NCI-H1436 (cell line): Measurements from ENCODE around the gene CD300C.
"Not testable (repeated sequence)": the region's sequence is repeated elsewhere in the genome, so short reads cannot be mapped to it uniquely, and the experiment has no call there.

ENCODE experiments used
- DNase-seq: peaks from one replicate; lab custom pipeline; 2025; lab: John Stamatoyannopoulos, UW

The CD300C gene

DNA sequence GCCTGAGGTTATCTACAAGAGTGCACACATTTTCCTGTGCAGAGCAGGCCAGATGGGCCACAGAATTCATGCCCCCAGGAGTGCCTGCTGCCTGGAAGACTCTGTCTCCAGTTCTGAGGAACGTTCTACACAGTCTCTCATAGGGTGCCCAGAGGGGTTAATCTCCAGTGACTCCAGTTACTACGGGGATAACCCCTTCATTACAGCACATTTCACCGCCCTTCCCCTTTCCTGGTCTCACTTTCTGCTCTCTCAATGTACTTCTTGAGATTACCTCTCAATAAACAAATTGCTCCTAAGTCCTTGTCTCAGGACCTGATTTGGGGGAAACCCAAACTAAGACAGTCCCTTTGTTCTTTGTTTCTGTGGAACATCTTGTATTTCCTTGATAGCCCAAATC is 15.7 kb upstream of the CD300C start:
- no peak for DNase-seq

DNA sequence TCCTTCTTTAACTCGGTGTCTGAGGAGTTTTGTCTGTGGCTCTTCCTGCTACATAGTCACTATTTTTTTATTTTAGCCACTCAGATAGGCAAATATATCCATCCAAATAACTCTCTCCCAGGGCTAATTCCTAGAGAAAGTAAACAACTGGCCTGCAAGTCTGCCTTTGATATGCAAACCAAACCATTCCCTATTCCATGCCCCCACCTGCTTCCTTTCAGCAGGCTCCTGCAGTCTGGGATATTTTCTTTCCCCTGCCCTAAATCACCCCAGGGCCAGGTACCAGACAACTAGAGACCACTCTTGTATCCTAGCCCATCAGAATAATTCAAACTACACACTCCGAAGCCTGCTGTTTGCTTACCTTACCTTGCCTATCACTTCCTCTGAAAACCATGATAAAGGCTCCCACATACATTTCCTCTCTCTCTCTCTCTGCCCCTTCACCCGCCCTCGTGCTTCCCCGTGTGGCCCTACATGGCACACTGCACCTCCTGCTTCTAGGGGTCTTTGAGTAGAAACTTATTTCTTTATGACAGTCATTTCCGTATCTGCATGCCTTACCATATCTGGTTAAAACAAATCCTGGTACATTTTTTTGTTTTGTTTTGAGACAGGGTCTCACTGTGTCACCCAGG is 13.1 kb upstream of the CD300C start:
- DNase-seq: no peak

DNA sequence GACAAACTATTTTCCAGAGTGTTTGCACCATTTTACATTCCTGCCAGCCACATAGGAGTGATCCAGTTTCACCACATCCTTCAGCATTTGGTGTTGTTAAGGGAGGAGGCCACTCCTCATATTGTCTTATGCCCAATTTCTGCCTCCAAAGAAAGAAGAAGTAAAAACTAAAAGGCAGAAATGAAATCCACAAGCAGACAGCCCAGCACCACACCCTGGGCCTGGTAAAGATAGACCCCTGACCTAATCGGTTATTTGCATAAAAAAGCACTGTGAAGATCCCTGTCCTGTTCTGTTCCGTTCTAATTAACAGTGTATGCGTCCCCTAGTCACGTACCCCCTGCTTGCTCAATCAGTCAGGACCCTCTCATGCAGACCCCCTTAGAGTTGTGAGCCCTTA is 12.5 kb upstream of the CD300C start:
- not testable (repeated sequence) for DNase-seq

DNA sequence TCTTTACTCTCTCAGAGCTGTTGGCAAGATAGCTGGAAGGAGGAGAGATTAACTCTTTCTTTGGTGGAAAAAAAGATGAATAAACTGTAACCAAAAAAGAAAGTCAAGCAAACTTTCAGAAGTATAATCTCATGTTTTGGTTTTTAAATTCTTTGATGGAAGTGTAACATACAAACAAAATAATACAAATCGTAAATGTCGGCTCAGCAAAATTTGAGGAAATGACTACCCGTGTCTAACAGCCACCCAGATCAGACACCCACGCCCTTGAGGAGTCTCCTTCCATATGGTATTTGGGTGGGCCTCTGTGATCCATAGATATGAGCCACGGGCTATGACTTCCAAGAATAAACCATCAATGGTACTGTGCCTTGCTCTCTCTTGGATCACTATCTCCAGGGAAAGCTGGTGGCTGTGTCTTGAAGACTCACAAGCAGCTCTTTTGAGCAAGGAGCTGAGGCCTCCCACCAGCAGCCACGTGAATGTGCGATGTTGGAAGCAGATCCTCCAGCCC is 9.6 kb upstream of the CD300C start:
- DNase-seq: no peak

DNA sequence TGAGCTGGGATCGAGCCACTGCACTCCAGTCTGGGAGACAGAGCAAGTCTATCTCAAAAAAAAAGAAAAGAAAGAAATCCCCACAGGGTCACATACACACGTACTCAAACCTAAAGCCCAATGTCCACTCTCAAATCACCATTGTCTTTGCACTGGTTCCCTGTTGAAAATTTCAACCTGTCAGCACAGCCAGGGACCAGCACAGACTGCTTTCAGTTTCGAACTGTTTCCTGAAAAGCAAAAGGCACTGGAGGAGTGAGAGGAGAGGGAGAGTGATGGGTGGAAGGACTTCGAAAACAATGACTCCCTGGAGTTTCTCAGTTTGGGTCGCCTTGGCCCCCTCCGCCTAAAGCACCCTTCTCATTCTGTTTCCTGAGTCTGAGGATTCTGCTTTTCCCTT is 9.0 kb upstream of the CD300C start:
- DNase-seq: no peak

DNA sequence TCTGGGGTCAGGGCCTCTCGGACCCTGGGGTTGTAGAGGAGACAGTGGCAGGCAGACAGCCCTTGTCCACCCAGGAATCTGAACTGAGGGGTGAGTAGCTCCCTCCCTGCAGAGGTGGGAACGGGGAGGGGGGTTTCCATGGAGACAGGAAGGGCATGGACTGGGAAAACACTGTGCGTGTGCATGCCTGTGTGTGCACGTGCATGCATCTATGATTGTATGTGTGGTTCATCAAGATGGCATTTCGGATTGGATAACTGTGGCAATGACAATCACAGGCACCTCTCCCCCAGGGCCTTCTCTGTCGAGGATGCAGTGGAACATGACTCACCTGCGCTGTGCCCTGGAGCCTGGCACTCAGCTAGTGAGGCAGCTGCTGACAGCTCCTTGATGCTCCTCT is 6.1 kb upstream of the CD300C start:
- no peak for DNase-seq

DNA sequence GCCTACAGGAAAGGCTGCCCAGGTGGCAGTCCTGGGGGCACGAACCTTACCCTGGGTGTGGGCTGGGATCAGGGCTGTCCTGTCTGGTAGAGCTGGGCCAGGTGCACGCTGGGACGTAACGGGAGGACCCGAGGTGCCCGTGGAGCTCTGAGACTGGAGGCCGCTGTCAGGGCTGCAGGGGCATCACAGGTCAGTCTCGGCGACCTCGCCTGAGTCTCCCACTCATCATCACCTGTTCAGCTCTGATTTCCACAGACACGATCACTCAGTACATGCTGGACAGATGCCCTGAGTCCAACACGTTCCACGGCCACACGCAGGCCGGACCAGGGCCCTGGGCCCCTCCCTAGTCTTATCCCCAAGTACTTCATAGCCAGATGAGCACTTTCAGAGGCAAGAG is 4.7 kb upstream of the CD300C start:
- no peak for DNase-seq

DNA sequence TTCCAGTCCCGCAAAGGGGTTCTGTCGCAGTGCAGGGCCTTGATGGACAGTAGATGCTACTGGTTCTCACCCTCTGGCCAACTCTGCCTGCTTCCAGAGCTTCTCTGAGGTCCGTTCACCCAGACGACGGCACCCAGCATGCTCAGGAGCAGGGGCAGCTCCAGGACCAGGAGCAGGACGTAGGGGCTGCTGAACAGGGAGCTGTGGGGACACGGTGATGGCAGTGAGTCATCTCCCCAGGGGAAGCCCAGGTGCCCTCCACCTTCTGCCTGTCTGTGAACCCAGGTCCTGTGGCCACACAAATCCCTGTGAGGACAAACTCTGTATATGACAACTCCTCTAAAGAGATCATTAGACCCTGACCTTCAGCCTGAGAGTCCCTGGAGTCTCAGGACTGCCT is 3.4 kb upstream of the CD300C start:
- no peak for DNase-seq

DNA sequence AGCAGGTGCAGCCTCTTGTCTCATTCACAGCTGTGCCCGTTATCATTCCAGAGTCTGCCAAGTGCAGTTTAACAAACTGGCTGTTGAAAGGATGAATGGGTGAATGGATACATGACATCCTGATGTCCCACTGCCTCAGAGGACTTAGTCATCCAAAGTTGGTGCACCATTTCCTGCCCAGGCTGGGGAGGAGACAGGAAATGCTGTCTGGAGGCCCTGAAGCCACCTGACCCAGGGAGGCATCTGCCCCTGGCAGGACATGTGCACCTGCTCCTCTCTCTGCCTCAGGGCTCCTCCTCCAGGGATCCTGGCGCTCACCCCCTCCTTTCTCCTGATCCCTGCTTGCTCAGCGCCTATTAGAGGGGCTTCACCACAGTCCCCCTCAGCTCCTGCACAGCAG is 1.8 kb upstream of the CD300C start:
- DNase-seq: no peak

DNA sequence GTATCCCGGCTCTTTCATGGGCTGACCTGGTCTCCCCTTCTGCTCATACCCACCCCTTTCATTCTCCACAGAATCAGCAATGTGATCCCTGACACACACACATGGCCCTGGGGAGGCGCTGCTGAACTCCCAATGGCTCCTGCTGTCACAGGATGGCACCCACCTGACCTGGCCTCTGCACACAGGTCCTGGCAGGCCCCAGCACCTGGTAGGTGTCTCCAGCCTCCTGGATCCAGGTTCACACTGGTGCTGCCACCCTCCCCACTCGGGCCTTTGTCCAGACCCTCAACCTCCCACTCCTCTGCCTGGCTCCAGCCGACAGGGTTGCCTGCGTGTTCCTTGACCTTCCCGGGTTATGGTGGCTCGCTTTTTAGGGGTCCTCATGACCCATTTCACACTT is 1.3 kb upstream of the CD300C start:
- no peak for DNase-seq

DNA sequence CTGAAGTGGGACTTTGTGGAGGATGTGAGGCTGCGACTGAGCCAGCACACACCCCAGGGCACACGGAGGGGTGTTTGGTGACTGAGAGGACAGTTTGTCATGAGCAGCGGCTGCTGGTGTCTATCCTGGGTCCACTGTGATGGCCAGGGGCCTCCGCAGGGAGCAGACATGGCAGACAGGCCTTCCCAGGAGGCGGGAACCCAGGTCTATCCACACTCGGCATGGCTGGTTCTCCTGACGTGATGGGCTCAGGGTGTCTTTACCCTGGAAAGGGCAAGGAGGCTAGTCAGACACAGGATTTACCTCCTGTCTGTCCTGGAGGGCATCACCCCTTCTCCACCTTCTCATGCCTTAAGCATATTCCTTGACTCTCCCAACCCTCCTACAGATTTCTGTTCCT is 671 bp upstream of the CD300C start:
- DNase-seq: no peak

DNA sequence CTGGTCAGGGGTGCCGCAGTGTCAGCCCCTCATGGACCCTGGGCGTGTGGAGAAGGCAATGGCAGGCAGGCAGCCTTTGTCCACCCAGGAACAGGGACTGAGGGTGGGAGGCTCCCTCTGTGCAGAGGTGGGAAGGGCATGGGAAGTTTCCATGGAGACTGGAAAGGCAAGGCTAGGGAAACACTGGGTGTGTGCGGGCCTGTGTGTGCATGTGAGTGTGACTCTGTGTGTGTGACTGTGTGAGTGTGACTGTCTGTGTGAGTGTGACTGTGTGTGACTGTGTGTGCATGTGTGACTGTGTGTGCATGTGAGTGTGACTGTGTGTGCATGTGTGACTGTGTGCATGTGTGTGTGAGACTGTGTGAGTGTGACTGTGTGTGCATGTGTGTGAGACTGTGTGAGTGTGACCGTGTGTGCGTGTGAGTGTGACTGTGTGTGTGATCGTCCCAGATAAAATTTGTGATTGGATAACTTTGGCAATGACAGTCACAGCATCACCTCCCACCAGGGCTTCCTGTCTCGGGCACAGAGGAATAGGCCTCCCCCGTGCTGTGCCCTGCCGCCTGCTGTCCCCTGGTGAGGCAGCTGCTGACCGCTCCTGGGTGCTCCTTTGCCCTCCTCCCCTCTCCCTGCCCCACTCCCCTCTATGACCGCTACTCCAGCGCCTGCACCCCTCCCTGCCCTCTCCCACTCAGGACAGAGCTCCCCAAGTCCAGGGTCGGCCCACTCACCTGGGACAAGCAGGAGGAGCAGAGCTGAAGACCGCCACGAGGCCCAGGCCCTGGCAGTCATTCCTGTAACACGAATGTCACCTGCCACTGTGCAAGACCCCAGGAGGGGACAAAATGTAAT is 698 bp downstream of the CD300C start:
- DNase-seq: no peak

DNA sequence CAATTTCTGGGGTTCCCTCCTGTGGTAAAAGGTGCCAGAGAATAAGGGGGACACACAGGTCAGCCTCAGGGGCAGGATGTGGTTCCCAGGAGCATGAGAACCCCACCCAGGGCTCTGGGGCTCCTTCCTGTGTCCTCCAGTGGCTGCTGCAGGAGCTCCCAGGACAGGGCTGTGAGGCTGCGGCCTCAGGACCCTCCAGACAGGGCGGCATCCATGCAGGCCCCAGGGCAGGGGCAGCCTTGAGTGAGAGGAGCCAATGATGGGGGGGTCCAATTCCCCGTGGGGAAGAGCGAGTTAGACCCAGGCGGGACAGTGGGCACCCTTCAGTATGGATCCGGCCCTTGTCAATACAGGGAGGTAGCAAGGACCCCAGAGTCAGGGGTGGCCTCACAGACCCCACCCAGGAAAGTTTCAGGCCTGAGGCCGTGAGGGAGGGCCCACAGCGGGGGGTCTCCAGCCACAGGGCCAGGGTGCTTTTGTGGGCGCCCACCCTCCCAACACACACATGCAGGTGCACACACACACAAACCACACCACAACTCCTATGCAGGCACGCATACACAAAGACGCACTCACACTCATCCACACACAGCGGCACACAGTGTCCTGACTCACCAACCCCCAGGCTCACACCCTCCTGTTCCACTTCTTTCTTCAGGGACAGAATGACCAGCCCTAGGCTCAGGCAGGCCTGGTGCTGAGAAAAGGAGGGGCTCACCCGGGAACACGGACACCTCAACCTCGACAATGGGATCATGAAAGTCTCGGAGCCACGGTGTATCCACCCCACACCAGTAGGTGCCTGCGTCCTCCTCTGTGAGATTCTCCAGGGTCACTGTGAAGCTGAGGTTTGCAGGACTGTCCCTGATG is 1.8 kb downstream of the CD300C start:
- no peak for DNase-seq

DNA sequence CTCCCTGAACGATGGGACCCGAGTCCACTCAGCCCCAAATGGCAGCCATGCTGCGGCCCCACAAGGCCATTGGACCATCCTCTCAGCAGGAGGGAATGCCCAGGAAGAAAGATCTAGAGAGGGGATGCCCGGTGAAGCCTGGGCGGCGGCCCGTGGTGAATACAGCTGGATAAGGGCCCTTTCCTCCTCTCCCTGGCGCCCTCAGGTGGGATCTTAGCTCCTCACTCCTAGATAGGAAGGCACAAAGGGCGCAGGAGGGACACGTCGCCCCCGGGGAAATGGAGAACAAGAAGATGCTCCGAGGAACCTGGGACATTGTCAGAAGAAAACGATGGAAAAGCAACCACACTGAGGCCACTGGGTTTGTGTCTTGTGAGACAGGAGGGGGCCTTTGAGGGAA is 2.5 kb downstream of the CD300C start:
- no peak for DNase-seq

DNA sequence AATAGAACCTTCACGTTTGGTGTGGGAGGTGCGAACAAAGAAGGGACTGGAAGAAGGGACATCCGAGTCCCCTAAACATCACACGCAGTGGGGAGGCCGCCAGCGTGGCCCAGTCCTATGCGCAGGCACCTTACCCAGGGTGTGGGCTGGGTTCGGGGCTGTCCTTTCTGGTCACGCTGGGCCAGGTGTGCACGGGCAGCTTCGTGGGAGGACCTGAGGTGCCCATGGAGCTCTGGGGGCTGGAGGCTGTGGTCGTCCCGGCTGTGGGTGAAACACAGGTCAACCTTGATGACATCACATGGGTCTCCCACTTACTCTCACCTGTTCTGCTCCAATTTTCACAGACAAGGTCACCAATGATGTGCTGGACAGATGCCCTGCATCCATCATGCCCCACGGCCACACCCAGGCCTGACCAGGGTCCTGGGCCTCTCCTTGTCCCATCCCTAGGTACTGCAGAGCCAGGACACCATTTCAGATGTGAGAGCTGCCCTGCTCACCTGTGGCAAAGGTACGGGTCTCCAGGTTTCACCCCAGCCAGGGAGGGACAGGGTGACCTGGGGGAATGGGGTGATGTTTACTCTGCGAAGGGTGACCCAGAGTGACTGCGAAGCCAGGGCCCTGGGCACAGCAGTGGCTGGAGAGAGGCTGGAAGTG is 3.1 kb downstream of the CD300C start:
- no peak for DNase-seq

DNA sequence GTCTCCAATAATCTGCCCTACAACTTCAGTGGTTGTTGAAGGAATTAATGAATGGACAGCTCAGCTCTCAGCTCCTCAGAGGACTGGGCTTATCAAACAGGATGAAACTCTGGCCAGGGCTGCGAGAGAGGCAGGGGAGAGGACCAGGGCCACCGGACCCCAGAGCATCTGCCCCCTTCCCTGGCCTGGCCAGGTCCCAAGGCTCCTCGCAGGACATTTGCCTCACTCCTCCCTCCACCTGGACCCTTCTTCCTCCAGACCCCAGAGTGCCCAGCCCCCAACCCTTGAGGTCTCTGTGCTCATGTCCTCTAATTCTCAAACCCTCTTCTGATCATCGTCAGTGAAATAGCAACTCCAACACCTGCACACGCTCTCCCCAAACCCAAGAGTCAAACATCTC is 3.7 kb downstream of the CD300C start:
- no peak for DNase-seq

DNA sequence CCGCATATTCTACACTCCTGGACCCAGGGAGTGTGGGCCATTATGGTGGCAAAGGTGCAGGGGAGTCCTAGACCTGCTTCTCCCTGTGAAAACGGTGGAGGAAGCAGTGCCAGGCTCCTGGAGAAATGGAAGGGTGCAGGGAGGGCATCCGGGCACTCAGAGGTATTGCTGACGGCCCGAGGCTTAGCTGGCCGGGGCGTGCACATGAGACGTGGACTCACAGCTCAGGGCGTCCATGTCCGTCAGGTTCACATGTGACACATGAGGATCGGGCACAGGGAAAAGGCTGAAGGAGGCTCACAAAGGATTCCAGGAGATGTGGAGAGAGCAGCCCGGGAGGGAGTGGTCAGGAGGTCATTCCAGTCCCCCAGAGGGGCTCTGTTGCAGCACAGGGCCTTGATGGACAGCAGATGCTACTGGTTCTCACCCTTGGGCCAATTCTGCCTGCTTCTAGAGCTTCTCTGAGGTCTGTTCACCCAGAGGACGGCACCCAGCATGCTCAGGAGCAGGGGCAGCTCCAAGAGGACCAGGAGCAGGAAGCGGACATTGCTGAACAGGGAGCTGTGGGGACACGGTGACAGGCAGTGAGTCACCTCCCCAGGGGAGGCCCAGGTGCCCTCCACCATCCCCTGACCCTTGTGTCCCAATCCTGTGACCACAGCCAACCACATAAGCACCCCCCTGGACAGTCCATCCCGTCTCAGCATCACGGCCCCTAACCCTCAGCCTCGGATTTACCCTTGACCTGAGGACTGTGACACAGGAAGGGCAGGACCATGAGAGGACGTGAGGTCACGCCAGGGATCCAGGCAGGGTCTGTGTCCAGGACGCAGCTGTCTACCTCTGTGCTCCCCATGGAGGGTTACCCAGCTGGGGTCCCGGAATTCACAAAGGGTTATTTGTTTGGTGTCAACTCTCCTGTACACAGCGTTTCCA is 4.5 kb downstream of the CD300C start:
- no peak for DNase-seq

DNA sequence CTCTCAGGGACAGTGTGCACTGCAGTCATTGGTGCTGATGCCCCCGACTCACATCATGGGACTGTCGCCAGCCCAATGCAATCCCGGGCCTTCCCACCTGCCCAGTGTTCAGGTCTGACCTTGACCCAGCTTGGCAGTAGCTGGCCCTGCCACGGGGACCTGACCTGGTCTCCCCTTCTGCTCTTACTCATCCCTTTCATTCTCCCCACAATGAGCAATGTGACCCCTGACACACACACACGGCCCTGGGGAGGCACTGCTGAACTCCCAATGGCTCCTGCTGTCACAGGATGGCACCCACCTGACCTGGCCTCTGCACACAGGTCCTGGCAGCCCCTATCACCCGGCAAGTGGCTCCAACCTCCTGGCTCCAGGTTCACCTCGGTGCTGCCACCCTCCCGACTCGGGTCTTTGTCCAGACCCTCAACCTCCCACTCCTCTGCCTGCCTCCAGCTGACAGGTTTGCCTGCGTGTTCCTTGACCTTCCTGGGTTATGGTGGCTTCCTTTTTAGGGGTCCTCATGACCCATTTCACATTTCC is 6.6 kb downstream of the CD300C start:
- no peak for DNase-seq

DNA sequence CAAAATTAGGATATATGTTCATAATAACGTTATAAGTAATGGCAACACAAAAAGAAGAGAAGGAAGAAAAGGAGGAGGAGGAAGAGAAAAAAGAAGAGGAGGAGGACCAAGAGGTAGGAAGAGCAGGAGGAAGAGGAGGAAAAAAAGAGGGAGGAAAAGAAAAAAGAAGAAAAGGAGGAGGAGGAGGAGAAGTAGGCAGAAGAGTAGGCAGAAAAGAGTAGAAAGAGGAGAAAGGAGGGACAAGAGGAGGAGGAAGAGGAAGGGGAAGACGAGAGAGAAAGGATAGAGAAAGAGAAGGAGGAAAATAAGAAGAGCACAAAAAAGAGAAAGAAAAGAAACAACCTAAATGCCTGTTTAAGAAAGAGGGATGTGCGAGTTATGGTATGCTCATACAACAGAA is 9.0 kb downstream of the CD300C start:
- no peak for DNase-seq

DNA sequence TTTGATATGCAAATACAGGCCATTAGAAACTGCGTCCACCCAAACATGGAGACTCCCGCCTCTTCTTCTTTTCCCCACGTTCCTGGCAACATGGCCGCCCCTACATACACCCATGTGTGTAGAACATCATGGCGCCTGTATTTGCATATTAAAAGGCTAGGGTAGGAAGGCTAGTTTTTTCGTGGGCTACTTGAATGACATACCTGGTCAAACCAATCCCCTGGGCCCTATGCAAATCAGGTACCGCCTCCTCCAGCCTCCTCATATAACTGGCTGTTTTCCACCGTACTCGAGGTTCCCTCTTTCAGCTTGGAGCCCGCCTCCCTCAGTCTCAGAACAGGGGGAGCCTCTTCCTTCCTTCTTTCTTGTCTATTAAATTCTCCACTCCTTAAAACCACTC is 13.8 kb downstream of the CD300C start:
- no peak for DNase-seq
